Omental fat pad (tissue), 4 donors: ENCODE data around the gene ADARB1. TPM values are rescaled to one million over a fixed set of nuclear protein-coding genes. Genes with fewer than 3 reads are reported as not detected.

ENCODE experiments used
- ATAC-seq: fragments of 150-250 bp; one replicate; pipeline ENCODE4 v1.9.1; 2016; ENCODE audit warnings: mild to moderate bottlenecking, moderate library complexity; ENCODE audit not compliant: low FRiP score
- DNase-seq: peaks from one replicate; pipeline ENCODE4 v3.0.0-alpha.2; 2019; ENCODE audit warnings: low spot score
- total RNA-seq, 4 donors: library from RNA; depleted of rRNA; stranded (reverse); fragments of >200 nt; gene quantifications; one replicate each; pipeline ENCODE4 v1.1.0, GENCODE V29; 2016
- TF ChIP-seq, protein P1 (sequence below), 3 donors: fragments of 450-650 bp; IDR thresholded peaks; one replicate each; pipeline ENCODE4 v1.5.1; 2016 to 2017; ENCODE audit warnings: antibody characterized with exemption in 3 of 3, mild to moderate bottlenecking in 3 of 3, moderate library complexity in 2 of 3

ADARB1 gene
- total RNA-seq, 4 donors from 2014 or later = 17.3 to 38.3 (median 23.3) TPM

DNA sequence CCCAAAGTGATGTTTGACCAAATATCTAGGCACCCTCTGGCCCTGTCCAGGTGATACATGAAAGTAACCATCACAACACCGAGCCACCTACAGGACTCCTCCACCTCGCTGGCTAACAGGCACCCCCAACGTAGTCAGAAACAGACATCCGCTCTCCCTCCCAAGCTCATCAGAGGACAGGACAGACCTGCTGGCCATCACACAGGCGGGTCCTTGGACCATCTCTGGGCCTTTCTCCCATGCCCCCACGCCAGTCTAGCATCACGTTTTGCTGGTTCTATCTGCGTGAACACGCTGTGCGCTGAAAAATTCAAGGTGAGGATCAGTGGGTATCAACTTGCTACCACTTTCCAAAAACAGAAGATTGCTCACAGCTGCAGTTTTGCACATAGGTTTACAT is 21.4 kb upstream of the ADARB1 start:
- TF ChIP-seq, protein P1, sequence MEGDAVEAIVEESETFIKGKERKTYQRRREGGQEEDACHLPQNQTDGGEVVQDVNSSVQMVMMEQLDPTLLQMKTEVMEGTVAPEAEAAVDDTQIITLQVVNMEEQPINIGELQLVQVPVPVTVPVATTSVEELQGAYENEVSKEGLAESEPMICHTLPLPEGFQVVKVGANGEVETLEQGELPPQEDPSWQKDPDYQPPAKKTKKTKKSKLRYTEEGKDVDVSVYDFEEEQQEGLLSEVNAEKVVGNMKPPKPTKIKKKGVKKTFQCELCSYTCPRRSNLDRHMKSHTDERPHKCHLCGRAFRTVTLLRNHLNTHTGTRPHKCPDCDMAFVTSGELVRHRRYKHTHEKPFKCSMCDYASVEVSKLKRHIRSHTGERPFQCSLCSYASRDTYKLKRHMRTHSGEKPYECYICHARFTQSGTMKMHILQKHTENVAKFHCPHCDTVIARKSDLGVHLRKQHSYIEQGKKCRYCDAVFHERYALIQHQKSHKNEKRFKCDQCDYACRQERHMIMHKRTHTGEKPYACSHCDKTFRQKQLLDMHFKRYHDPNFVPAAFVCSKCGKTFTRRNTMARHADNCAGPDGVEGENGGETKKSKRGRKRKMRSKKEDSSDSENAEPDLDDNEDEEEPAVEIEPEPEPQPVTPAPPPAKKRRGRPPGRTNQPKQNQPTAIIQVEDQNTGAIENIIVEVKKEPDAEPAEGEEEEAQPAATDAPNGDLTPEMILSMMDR (IDR thresholded peaks at IDR 0.05) = no peak
- DNase-seq (no peak), ATAC-seq (no peak)

DNA sequence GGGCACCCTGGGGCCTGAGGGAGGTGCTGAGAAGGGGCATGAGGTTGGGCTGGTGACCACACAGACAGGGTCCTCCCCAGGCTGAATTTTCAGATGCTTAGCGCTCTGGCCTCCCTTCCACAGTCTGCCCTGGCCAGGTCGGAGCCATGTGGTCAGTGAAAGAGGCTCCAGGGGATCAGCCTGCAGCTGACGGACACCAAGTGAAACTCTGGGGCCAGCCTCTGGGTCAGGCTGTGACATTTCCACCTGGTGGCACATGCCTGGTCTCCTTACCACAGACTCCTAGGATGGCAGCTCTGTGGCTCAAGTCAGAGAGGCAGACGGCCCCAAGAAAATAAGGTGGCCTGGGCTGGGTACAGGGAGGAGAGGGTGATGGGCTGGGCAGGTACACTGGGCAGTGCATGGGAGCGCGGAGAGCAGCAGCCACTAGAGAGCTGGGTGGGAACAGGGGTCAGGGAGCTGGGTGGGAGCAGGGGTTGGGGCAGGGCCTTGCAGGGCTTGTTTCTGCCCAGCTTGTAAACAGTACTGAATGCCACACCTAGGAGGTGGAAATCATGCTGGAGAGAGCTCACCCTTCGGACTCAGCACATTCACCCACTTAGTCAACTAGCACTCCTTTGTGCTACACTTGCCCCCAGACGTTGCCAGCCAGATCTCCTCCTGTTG is 20.7 kb upstream of the ADARB1 start:
- DNase-seq (no peak), ATAC-seq (no peak)
- TF ChIP-seq, protein P1 (IDR thresholded peaks at IDR 0.05) = no peak

GRCh38 chr21:45054227-45054926 is 20.0 kb upstream of the ADARB1 start:
- no peak for ATAC-seq
- DNase-seq = no peak
- TF ChIP-seq, protein P1 (IDR thresholded peaks at IDR 0.05) = no peak

DNA sequence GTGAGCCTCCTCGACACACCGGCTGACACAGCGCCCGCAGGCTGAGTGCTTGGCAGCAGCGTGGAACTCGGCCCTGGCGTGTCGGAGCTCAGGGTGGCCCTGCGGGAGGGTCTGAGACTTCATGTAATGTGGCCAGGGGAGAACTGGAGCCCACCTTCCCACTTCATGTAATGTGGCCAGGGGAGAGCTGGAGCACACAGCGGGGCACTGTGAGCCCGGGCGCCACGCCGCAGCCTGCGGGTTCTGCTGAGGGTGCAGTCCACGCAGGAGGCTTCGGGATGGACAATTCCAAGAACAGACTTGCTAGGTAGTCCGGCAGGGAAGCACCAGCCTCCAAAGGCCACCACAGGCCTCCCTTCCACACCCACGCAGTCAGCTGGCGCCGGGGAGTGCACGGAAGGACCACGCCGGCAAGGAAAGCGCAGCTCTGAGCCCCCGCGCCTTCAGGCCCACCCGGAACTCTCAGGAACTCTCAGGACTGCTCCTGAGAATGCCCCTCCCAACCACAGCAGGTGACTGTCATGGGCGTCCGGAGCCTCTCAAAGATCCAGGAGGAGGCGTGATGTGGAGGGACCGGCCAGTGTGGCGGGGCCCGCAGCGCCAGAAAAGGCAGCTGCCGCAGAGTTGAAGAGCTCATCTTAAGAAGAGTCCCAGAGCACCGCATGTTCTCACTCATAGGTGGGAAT is 19.3 kb upstream of the ADARB1 start:
- DNase-seq = no peak
- TF ChIP-seq, protein P1 (IDR thresholded peaks at IDR 0.05) = no peak
- ATAC-seq = no peak

DNA sequence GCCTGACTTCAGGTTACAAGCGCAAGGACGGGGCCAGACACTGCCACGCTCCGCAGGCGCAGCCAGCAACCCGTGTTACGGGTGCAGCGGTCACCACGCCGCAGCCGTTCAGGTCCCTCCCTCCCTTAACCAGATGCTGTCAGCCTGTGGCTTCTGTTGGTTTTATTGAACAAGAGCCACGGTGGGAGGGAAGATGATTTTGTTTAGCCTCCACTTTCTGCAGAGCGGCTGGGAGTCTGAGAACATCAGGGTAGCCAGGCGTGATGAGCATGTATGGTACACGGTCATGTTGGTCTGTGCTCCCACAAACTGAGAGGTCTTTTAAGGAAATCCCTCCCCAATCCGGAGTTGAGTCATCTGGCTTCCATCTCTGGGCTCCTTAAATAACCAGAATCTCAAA is 18.5 kb upstream of the ADARB1 start:
- no peak for ATAC-seq
- TF ChIP-seq, protein P1 (IDR thresholded peaks at IDR 0.05) = no peak
- DNase-seq = no peak

DNA sequence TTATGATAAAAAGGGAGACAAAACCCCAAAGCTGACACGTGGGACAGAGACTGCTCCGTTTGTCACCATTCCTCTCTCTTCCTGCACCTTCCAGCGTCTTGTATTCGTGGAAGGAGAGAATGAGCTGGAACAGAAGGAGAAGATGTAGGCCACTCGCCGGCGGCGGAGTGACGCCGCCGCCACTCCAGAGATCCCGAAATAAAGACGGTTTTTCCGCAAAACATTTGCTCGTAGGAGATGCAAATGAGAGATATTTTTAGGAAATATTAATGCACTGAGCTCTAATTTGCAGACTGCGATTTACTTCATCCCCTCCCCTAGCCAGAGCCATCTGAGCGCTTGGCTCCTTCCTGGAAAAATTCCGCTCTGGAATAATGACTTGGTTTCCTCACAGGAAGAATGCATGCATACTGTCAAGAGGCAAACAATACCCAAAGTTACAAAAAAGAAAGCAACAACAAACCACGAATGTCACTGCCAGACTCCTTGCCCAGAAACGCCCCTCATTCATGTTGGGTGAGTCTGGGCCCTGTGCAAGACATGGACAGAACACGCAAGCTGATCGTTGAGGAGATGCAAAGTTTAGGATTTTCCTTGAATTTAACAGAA is 18.0 kb upstream of the ADARB1 start:
- DNase-seq (no peak), ATAC-seq (no peak)
- TF ChIP-seq, protein P1 (IDR thresholded peaks at IDR 0.05) = no peak
